ENCODE data around the gene ATP6V1C2.
"Not testable (repeated sequence)": the region's sequence is repeated elsewhere in the genome, so short reads cannot be mapped to it uniquely, and the experiment has no call there.

GRCh38 chr2:10805990-10806389 is 84.6 kb downstream of the ATP6V1C2 start:
- TF ChIP-seq CTCF (IDR thresholded peaks at IDR 0.05; ENCODE audit: low read length); EZH2 (IDR thresholded peaks at IDR 0.05; ENCODE audit: borderline replicate concordance, low read length): not testable (repeated sequence)
